ENCODE results near the gene MOV10L1. TPM values are rescaled to one million over a fixed set of nuclear protein-coding genes. Genes with fewer than 3 reads are reported as not detected.

MOV10L1 gene
- total and polyA plus RNA-seq, 11 donors: 0.06 to 0.63 (median 0.13) TPM; not detected in 6

- Histone ChIP-seq H3K36me3 (no peaks in the 10 kb centered on the region), H3K4me1 (no peaks in the 10 kb centered on the region), H3K9me3 (no peaks in the 10 kb centered on the region), H3K27ac (no peak overlapping the region), H3K27me3 (peaks cover 0 to 6% (median 0%) of the 10 kb centered on the region in 9 donors), H3K4me3 (no peak overlapping the region)
- DNase-seq (no peak), ATAC-seq (no peak)
- 83 to 91% (median 87%) methylated on average over 7 of the region's 7 CpGs for WGBS, 4 donors
- TF ChIP-seq POLR2A (IDR thresholded peaks at IDR 0.05) (no peak), CTCF (IDR thresholded peaks at IDR 0.05) (no peak)
- intact Hi-C loops (cut with DNase I): loop anchor here in 1 of 10 donors (10.0 kb wide), 1 partner anchor 191 kb away; the partner anchor contains the start of gene PPP6R2
Observed at GRCh38 chr22:50153756-50154140, 63.9 kb downstream of the MOV10L1 start.

GRCh38 chr22:50157709-50158375 lies 68.0 kb downstream of the MOV10L1 start:
- no peaks in the 10 kb centered on the region for H3K4me1 ChIP-seq
- H3K27ac ChIP-seq: no peak overlapping the region
- peaks cover 0 to 10% (median 0%) of the 10 kb centered on the region in 9 donors for H3K27me3 ChIP-seq
- H3K9me3 ChIP-seq: no peaks in the 10 kb centered on the region
- no peak overlapping the region for H3K4me3 ChIP-seq
- WGBS, 4 donors: 78 to 81% (median 81%) methylated on average over 21 of the region's 21 CpGs
- intact Hi-C loops (cut with DNase I): loop anchor here in 1 of 10 donors (10.0 kb wide), 1 partner anchor 187 kb away; the partner anchor contains the start of gene PPP6R2
- no peak for DNase-seq
- ATAC-seq: peak in 1 of 4 donors; percentile 12
- TF ChIP-seq CTCF (IDR thresholded peaks at IDR 0.05): no peak
- no peak for TF ChIP-seq POLR2A (IDR thresholded peaks at IDR 0.05)
- H3K36me3 ChIP-seq: no peaks in the 10 kb centered on the region

GRCh38 chr22:50160947-50161346 lies 71.1 kb downstream of the MOV10L1 start:
- WGBS, 4 donors: 81 to 89% (median 84%) methylated on average over 6 to 7 of the region's 7 CpGs
- H3K27me3 ChIP-seq: peaks cover 0 to 10% (median 0%) of the 10 kb centered on the region in 9 donors

More at GRCh38 chr22:50160947-50161346, 71.1 kb downstream of the MOV10L1 start:
- Histone ChIP-seq H3K4me1 (no peaks in the 10 kb centered on the region), H3K27ac (no peak overlapping the region), H3K36me3 (no peaks in the 10 kb centered on the region), H3K9me3 (no peaks in the 10 kb centered on the region), H3K4me3 (no peak overlapping the region)
- DNase-seq (no peak), ATAC-seq (no peak)
- intact Hi-C loops (cut with DNase I): no loop called here
- TF ChIP-seq CTCF (IDR thresholded peaks at IDR 0.05) (no peak), POLR2A (IDR thresholded peaks at IDR 0.05) (no peak)

Data from heart left ventricle (tissue), 16 donors.